GM10248 (cell line): Measurements from ENCODE around the gene ZNF485.

Source experiments
- CTCF ChIA-PET: fragments of 300-600 bp; sonication (Branson Sonifier 250); formaldehyde crosslinking; extraction: SDS; loops from one replicate; lab custom pipeline; 2021; ENCODE audit warnings: antibody characterized with exemption; lab: Yijun Ruan, JAX
- POLR2A ChIA-PET: fragments of 350-650 bp; sonication (Branson Sonifier 250); formaldehyde crosslinking; extraction: SDS; loops from one replicate; lab custom pipeline; 2020; ENCODE audit warnings: antibody characterized with exemption; lab: Yijun Ruan, JAX
- DNase-seq: peaks from one replicate; pipeline ENCODE4 v3.0.0; 2012; ENCODE audit errors: extremely low spot score
- CTCF ChIP-seq: IDR thresholded peaks from 2 replicates; pipeline ENCODE4 v1.5.1; 2012; ENCODE audit warnings: mild to moderate bottlenecking, low read depth; ENCODE audit errors: extremely low read depth, missing control alignments, control extremely low read depth

Gene ZNF485

GRCh38 chr10:43658227-43658626 is 52.0 kb downstream of the ZNF485 start:
- POLR2A ChIA-PET, result no interaction called here
- DNase-seq, result no peak
- CTCF ChIA-PET, result interaction anchor here (1.0 kb wide), 1 partner anchor 14 kb away, joined by 3 read pairs; no protein-coding TSS in a partner anchor
- TF ChIP-seq CTCF, result no peak

DNA sequence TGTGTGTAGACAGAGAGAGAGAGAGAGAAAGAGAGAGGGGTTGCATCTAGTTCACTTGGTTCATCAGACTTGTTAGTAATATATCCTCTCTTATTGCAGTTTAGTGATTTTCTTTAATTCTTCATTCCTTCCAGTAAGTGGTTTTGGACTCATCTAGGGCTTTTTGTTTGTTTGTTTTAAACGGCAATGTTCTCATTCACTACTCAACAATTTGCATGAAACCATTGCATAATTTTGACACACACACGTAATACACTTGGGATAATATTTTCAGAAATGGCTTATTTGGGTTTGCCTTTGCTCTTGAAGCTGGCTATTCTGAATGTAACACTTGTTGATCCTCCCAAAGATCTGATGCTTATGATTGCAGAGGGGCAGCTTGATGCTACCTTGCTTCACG is 58.8 kb downstream of the ZNF485 start:
- POLR2A ChIA-PET, result no interaction called here
- CTCF ChIA-PET, result no interaction called here
- TF ChIP-seq CTCF, result no peak
- no peak for DNase-seq

DNA sequence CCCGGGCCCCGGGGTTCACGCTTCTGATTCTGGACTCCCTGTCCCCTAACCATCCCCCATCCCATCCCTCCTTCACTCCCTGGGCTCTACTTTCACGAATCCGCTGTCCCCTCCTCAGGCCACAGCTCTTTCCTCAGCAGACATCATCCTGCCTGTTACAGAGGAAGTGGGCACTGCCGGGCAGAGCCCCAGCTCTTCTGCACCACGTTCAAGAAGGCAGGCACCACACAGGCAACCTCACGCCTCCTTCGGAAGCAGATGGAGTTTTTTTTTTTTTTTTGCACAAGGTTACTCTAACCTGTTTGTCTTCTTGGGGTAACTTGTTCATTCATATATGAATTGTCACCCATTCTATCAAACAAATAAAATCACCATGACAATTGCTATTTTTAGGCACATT is 60.3 kb downstream of the ZNF485 start:
- CTCF ChIA-PET, result interaction anchor here (2.2 kb wide), 1 partner anchor 16 kb away, joined by 5 read pairs; no protein-coding TSS in a partner anchor
- POLR2A ChIA-PET, result no interaction called here
- no peak for DNase-seq
- no peak for TF ChIP-seq CTCF

DNA sequence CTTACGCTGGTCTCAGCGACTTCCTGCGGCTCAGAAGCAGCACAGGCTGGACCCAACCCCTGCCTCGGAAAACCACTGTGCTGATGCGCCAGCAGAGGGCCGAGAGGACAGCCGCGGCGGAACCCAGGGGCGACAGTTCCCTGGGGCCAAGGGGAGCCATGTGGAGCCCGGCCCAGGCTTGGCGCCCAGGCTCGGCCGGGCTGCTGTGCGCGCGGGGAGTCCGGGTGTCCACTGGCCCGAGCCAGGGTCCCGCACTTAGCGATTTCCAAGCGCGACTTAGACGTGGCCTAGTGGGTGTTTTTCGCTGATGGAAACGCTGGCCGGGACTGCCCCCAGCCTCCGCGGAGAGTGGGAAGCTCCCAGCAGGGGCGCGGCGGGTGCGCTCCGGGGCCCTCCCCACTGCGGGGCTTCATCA is 61.1 kb downstream of the ZNF485 start:
- ChIA-PET POLR2A (no interaction called here), CTCF (interaction anchor here (2.2 to 4.1 kb wide), 2 partner anchors 16 to 720 kb away, joined by 5 to 22 read pairs; no protein-coding TSS in a partner anchor)
- no peak for DNase-seq
- TF ChIP-seq CTCF, result no peak
